ENCODE data around the gene SIRT7.

SIRT7 gene

GRCh38 chr17:81922566-81923301 lies 4.8 kb upstream of the SIRT7 start:
- Histone ChIP-seq H3K4me3 (ENCODE audit: low read depth, low read length) (no peak overlapping the region), H3K36me3 (replicated peaks) (peaks cover 25% of the 10 kb centered on the region), H3K27ac (no peak overlapping the region), H3K27me3 (replicated peaks) (no peaks in the 10 kb centered on the region)
- in situ Hi-C loops (cut with HindIII; ENCODE audit: low pct_ligation_motif_present, low sequenced_read_pairs), result no loop called here
- TF ChIP-seq CTCF (IDR thresholded peaks at IDR 0.05; ENCODE audit: low read depth, low read length, missing control alignments), result no peak
- DNase-seq, result no peak

- peaks cover 25% of the 10 kb centered on the region for H3K36me3 ChIP-seq (replicated peaks)
- in situ Hi-C loops (cut with HindIII; ENCODE audit: low pct_ligation_motif_present, low sequenced_read_pairs), result no loop called here
- no peak overlapping the region for H3K27ac ChIP-seq
- DNase-seq, result no peak
- H3K27me3 ChIP-seq (replicated peaks), result no peaks in the 10 kb centered on the region
- TF ChIP-seq CTCF (IDR thresholded peaks at IDR 0.05; ENCODE audit: low read depth, low read length, missing control alignments), result no peak
- H3K4me3 ChIP-seq (ENCODE audit: low read depth, low read length), result no peak overlapping the region
These were observed 4.1 kb upstream of the SIRT7 start for GRCh38 chr17:81921996-81922565.

DNA sequence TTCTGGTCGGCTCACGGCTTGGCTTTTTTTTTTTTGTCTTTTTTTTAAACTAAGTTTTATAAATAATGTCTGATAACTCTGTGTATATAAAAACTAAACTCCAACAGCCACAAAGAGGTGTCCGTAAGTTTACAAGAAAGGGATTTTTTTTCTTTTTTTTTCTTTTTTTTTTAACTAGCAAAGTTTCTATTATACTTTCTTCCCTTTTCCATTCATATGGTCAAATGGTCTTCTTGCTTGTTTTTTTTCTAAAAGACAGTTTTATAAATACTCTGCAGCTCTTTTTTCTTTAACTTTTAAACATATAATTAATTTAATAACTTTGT lies 3.5 kb upstream of the SIRT7 start:
- Histone ChIP-seq H3K27me3 (replicated peaks) (no peaks in the 10 kb centered on the region), H3K4me3 (ENCODE audit: low read depth, low read length) (no peak overlapping the region), H3K36me3 (replicated peaks) (peaks cover 25% of the 10 kb centered on the region), H3K27ac (no peak overlapping the region)
- in situ Hi-C loops (cut with HindIII; ENCODE audit: low pct_ligation_motif_present, low sequenced_read_pairs), result no loop called here
- no peak for DNase-seq
- TF ChIP-seq CTCF (IDR thresholded peaks at IDR 0.05; ENCODE audit: low read depth, low read length, missing control alignments), result no peak

DNA sequence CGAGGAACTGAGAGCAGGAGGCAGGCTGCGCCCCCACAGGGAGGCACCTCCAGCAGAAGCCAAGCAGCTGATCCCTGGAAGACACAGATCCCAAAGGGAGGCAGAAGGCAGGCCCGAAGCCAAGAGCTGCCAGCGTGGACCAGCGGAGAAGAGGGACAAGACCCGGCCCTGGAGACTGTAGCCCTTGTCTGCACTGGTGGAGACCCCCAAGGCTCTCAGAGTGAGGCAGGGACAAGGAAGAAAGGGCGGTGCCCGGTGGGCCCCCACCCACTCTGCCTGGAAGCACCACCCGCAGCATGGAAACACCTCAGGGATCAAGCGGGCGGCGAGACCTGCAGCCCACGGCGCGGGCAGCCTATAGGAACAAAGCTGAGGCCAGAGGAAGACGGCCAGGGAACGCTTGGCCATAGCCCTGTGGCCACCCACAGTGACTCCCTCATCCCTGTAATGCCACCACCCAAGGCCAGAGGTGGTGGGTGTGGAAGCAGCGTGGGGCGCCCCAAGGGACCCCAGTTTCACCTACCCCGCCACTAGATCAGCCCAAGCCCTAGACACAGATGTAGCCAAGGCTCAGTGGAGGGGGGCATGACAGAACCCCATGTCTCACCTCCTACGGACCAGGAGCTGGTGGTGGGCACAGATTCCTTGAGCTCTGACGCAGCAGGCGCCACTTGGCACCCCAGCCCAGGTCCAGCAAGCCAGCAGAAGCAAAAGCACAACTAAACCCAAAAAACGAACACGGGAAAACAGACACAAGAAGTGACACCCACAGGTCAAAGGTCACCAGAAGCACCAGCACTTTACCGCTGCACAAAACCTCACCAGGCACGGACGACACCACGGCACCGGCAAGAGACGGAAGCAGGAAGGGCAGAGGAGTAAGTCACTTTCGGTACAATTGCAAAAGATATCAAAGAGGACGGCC lies 2.9 kb upstream of the SIRT7 start:
- H3K4me3 ChIP-seq (ENCODE audit: low read depth, low read length), result no peak overlapping the region
- in situ Hi-C loops (cut with HindIII; ENCODE audit: low pct_ligation_motif_present, low sequenced_read_pairs), result no loop called here
- peaks cover 25% of the 10 kb centered on the region for H3K36me3 ChIP-seq (replicated peaks)
- no peak for DNase-seq
- TF ChIP-seq CTCF (IDR thresholded peaks at IDR 0.05; ENCODE audit: low read depth, low read length, missing control alignments), result no peak
- no peaks in the 10 kb centered on the region for H3K27me3 ChIP-seq (replicated peaks)
- no peak overlapping the region for H3K27ac ChIP-seq

- DNase-seq, result no peak
- Histone ChIP-seq H3K36me3 (replicated peaks) (peaks cover 39% of the 10 kb centered on the region), H3K27ac (no peak overlapping the region), H3K4me3 (ENCODE audit: low read depth, low read length) (no peak overlapping the region), H3K27me3 (replicated peaks) (no peaks in the 10 kb centered on the region)
- in situ Hi-C loops (cut with HindIII; ENCODE audit: low pct_ligation_motif_present, low sequenced_read_pairs), result no loop called here
- TF ChIP-seq CTCF (IDR thresholded peaks at IDR 0.05; ENCODE audit: low read depth, low read length, missing control alignments), result no peak
These were observed 1.0 kb upstream of the SIRT7 start for GRCh38 chr17:81918832-81919545.
